ENCODE results near the gene CEACAM7.
"Not testable (repeated sequence)": the region's sequence is repeated elsewhere in the genome, so short reads cannot be mapped to it uniquely, and the experiment has no call there.

CEACAM7 gene

GRCh38 chr19:41682437-41682836 is 5.6 kb downstream of the CEACAM7 start:
- no peaks in the 10 kb centered on the region for H3K4me1 ChIP-seq
- H3K4me3 ChIP-seq (ENCODE audit: low read depth, low read length) = no peak overlapping the region
- DNase-seq = no peak
- H3K9me3 ChIP-seq = no peaks in the 10 kb centered on the region
- H3K27me3 ChIP-seq = peaks cover 23% of the 10 kb centered on the region
- H3K36me3 ChIP-seq = no peaks in the 10 kb centered on the region
- no peak for TF ChIP-seq CTCF (IDR thresholded peaks at IDR 0.05; ENCODE audit: low read depth, low read length)

GRCh38 chr19:41671486-41671885 is 16.6 kb downstream of the CEACAM7 start:
- peaks cover 10% of the 10 kb centered on the region for H3K27me3 ChIP-seq
- H3K4me3 ChIP-seq (ENCODE audit: low read depth, low read length) = no peak overlapping the region
- no peak for TF ChIP-seq CTCF (IDR thresholded peaks at IDR 0.05; ENCODE audit: low read depth, low read length)
- no peak for DNase-seq
- no peaks in the 10 kb centered on the region for H3K36me3 ChIP-seq
- no peaks in the 10 kb centered on the region for H3K4me1 ChIP-seq
- no peaks in the 10 kb centered on the region for H3K9me3 ChIP-seq

GRCh38 chr19:41670755-41671154 is 17.3 kb downstream of the CEACAM7 start:
- H3K9me3 ChIP-seq = no peaks in the 10 kb centered on the region
- TF ChIP-seq CTCF (IDR thresholded peaks at IDR 0.05; ENCODE audit: low read depth, low read length) = no peak

GRCh38 chr19:41668315-41668714 is 19.8 kb downstream of the CEACAM7 start:
- Histone ChIP-seq H3K27me3 (peaks cover 10% of the 10 kb centered on the region), H3K4me3 (ENCODE audit: low read depth, low read length) (no peak overlapping the region), H3K9me3 (no peaks in the 10 kb centered on the region), H3K36me3 (no peaks in the 10 kb centered on the region), H3K4me1 (no peaks in the 10 kb centered on the region)
- DNase-seq = no peak
- TF ChIP-seq CTCF (IDR thresholded peaks at IDR 0.05; ENCODE audit: low read depth, low read length) = no peak

More at GRCh38 chr19:41670755-41671154, 17.3 kb downstream of the CEACAM7 start:
- DNase-seq = no peak
- H3K4me1 ChIP-seq = no peaks in the 10 kb centered on the region
- H3K36me3 ChIP-seq = no peaks in the 10 kb centered on the region
- peaks cover 10% of the 10 kb centered on the region for H3K27me3 ChIP-seq
- H3K4me3 ChIP-seq (ENCODE audit: low read depth, low read length) = no peak overlapping the region

GRCh38 chr19:41666075-41666474 is 22.0 kb downstream of the CEACAM7 start:
- TF ChIP-seq CTCF (IDR thresholded peaks at IDR 0.05; ENCODE audit: low read depth, low read length) = no peak
- Histone ChIP-seq H3K36me3 (no peaks in the 10 kb centered on the region), H3K4me3 (ENCODE audit: low read depth, low read length) (no peak overlapping the region), H3K9me3 (no peaks in the 10 kb centered on the region), H3K27me3 (no peaks in the 10 kb centered on the region; the same call in 1 of the 2 replicates), H3K4me1 (no peaks in the 10 kb centered on the region)
- DNase-seq = no peak

DNA sequence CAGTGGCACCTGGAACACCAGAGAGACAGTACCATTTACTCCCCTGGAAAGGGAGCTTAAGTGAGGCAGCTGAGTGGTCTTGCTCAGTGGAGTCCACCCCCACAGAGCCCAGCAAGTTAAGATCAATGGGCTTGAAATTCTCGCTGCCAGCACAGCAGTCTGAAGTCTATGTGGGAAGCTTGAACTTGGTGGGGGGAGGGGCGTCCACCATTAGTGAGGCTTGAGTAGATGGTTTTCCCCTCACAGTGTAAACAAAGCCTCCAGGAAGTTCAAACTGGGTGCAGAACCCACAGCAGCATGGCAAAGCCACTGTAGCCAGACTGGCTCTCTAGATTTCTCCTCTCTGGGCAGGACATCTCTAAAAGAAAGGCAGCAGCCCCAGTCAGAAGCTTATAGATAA is 30.9 kb downstream of the CEACAM7 start:
- Histone ChIP-seq H3K4me1 (no peaks in the 10 kb centered on the region), H3K4me3 (ENCODE audit: low read depth, low read length) (no peak overlapping the region), H3K27me3 (0 out of 2 replicates have a peak, but pooled peaks cover 5% of the 10 kb centered on the region), H3K9me3 (no peaks in the 10 kb centered on the region; the same call in 1 of the 2 replicates), H3K36me3 (no peaks in the 10 kb centered on the region)
- no peak for TF ChIP-seq CTCF (IDR thresholded peaks at IDR 0.05; ENCODE audit: low read depth, low read length)
- no peak for DNase-seq

GRCh38 chr19:41656756-41657155 is 31.3 kb downstream of the CEACAM7 start:
- H3K36me3 ChIP-seq; DNase-seq; H3K9me3 ChIP-seq; H3K27me3 ChIP-seq; H3K4me1 ChIP-seq; H3K4me3 ChIP-seq (ENCODE audit: low read depth, low read length): not testable (repeated sequence)
